NCI-H146 treated with DMSO at 0.1 percent for 48 hours (cell line): ENCODE data around the gene OR10A4.
"Not testable (repeated sequence)": the region's sequence is repeated elsewhere in the genome, so short reads cannot be mapped to it uniquely, and the experiment has no call there.

ENCODE experiments used
- DNase-seq: peaks from one replicate; lab custom pipeline; 2025; ENCODE audit not compliant: unreplicated experiment; lab: John Stamatoyannopoulos, UW

Gene OR10A4

GRCh38 chr11:6895010-6895409 lies 18.6 kb downstream of the OR10A4 start:
- no peak for DNase-seq

- no peak for DNase-seq
Observed at GRCh38 chr11:6898911-6899310, 22.5 kb downstream of the OR10A4 start.

GRCh38 chr11:6900327-6900999 lies 24.0 kb downstream of the OR10A4 start:
- no peak for DNase-seq

DNA sequence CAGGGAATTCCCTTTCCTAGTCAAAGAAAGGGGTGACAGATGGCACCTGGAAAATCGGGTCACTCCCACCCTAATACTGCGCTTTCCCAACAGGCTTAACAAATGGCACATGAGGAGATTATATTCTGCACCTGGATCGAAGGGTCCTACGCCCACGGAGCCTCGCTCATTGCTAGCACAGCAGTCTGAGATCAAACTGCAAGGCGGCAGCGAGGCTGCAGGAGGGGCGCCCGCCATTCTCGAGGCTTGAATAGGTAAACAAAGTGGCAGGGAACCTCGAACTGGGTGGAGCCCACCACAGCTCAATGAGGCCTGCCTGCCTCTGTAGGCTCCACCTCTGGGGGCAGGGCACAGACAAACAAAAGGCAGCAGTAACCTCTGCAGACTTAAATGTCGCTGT lies 28.4 kb downstream of the OR10A4 start:
- DNase-seq = not testable (repeated sequence)

DNA sequence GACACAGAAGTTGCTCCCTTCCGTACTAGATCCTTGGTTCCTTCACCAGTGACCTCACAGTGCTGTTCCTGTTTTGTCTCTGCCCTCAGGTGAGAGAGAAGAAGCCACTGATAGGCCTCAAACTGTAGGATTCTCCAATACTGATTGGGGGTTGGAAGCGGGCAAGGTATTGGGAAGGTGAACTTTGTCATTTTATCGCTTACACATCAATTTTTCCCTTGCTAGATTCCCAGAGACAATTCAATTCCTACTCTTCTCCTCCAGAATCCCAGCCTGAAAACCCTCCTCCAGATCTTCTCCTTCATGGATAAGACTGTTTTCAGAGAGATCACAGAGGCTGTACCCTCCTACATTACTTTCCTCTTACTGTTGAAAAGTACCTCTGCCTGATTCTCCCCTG lies 35.0 kb downstream of the OR10A4 start:
- no peak for DNase-seq

DNA sequence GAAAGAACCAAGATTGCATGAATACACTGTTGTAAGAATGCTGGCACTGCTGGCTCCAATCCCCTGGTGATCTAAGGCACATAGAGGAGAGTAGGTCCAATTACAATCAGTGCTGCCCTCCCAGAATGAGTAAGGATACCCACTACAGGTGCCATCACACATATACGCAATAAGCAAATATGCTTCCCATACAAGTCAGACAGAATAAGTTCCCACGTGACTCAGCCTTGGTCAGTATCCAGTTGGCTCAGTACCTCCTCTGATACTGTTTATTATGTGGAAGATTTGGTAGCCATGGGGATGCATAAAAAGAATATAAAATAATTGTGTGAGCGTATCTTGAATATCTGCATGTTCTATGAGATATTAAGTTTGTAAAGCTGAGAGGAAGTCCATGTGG lies 35.5 kb downstream of the OR10A4 start:
- no peak for DNase-seq

DNA sequence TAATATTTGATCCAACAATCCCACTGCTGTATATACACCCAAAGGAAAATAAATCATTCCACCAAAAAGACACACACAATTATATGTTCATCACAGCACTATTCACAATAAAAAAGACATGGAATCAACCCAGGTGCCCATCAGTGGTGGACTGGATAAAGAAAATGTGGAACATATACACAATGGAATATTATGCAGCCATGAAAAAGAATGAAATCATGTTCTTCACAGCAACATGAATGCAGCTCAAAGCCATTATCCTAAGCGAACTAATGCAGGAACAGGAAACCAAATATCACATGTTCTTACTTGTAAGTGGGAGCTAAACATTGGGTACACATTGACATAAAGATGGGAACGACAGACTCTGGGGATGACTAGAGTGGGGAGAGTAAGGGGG lies 43.3 kb downstream of the OR10A4 start:
- no peak for DNase-seq

DNA sequence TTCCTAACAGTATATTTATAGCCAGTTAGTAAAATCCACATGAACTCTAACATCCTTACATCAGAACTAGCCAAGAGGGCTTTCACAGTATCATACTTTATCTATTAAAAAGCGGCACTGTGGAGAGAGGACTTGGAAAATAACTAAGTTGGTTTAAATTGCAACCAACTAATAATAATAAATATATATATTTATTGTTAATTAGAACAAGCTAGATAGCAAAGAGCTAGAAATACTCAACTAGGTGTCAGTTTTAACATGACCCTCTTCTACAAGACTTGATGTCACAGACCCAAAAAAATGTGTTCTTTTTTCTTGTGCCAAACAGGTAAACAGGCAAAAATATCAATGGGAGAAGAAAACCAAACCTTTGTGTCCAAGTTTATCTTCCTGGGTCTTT lies 44.3 kb downstream of the OR10A4 start, which contains the start of gene OR2D3:
Gene OR2D3, plus strand, starts transcription at position 301 of the 400 bp plus-strand sequence. Its CDS starts 0 bp downstream, at position 301.
- DNase-seq = no peak

DNA sequence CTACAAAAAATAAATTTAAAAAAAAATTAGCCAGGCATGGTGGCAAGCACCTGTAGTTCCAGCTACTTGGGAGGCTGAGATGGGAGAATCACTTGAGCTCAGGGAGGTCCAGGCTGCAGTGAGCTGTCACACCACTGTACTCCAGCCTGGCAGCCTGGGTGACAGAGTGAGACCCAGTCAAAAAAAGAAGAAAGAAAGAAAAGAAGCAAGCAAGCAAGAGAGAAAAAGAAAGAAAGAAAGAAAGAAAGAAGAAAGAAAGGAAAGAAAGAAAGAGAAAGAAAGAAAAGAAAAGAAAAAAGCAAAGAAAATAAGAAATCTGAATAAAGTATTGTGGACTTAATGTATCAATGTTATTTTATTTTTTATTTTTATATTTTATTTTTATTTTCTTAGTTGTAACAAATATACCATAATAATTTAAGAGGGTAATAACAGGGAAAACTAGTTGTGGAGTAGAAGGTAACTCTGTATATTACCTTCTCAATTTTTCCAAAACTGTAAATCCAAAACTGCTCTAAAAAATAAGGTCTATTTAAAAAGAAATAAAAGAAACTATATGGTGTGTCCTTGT lies 48.7 kb downstream of the OR10A4 start:
- no peak for DNase-seq

DNA sequence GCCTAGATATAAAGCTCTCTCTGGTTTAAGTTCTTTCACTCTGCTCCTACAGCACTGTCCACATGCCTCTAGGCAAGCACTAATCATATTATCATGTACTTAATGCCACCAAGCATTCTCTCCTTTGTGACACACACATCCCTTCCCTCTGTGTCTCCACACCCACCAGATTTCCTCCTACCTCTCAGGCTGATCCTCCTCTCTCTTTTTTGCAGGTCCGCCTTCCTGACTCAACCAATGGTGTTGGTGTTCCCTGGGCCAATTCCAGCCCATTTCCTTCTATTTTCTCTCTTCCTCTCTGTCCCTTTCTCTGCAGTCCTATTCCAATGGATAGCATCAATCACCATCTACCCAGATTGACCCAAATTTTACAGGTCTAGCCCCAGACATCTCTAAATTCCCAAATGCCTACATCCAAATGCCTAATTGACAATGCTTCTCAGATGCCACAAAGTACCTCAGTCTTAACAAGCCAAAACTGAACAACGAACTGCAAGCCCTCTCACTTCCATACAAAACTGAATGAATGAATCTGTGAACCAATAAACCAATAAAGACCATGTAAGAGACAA lies 49.3 kb downstream of the OR10A4 start:
- peak; percentile 50 for DNase-seq

DNA sequence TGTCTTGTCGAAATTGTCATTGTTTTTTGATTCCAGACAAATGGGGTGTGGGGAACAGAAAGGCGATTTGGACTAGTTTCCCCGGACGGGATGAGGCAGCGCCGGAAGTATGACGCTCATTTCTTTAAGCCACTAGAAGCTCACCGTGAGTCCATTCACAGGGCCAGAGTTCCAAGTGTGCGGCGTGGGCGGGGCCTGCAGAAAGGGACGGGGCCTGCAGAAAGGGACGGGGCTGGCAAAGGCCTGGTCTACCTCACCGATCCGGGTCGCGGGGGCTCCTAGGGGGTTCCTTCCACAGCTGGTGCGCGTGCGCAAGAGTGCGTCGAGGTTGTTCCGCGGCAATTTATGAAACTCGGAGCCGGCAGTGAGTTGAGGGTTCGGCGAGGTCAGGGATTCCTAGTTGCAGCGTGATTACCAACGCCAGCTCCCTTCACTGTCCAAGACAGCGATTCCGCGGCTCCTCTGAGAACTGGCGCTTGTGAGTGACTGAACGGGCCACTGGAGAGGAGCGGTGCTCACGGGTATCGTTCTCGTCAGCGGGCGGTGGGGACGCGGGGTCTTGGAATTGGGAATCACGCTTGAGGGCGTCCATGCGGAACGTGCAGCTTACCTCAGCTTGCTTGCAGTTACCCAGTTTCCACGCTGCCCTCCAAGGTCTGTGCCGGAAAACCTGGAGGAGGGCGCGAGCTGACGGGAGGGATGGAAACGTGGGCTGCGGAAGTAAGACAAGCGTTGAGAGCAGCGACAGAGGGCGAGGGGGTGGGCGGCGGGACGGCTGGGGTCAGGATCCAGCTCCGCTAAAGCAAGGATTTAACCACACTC lies 50.0 kb downstream of the OR10A4 start, which contains the start of gene ZNF215:
Gene ZNF215, plus strand, starts transcription at position 219 of the 822 bp plus-strand sequence. CDS start 5,847 bp downstream, outside the sequence.
- DNase-seq = peak; percentile 55

DNA sequence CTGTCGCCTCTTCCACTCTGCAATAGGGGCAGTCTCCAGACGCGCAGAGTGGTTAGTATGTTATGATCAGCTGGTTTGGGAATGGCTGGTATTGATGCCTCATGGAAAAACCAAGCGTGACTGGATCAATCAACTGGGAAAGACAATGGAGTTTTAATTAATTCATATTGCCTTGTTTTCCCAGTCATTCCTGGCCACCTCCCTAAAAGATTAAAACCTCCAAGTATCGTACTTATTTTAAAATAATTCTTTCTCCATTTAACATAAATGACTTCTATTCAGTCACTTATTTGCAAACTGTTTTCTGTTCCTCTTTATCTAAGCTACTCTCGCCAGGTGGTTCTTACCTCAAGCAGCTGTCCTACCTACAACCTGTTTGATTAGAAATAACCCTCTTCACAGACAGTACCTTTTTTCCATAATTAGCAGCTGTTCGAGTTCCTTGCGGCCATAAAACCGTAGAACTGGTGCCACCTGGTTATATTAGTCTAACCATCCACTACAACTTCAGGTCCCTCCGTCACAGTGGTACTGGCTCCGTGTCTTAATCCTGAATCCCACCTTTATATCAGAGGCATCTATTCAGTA lies 50.7 kb downstream of the OR10A4 start:
- peak; percentile 75 for DNase-seq
